HG02798 (cell line): ENCODE measurements around the gene PALLD.

Experiments used
- ATAC-seq: cut with Tn5 transposase; IDR thresholded peaks from one replicate; pipeline ENCODE4 v1.9.1; 2021; ENCODE audit warnings: mild to moderate bottlenecking; ENCODE audit not compliant: unreplicated experiment, poor library complexity

PALLD gene

GRCh38 chr4:168553714-168554370, 57.0 kb downstream of the PALLD start:
- no peak for ATAC-seq

DNA sequence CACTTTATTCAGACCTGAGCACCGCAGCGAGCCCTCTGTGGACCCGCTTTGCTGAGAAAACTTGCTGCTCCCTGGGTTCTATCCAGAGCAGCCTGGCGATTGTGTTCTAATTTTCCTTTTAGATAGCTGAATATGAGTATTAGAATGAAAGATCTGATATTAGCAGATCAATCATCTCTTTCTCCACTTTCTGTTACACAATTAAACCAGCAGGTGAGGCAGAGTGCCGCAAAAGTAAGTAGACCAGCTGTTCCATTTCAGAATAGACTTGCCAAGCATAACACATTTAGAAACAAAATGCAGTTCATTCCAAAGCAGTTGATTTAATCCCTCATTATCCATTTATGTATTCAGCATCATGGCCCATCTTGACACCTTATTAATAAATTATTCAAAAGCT, 58.6 kb downstream of the PALLD start:
- no peak for ATAC-seq

GRCh38 chr4:168557658-168558057, 60.8 kb downstream of the PALLD start:
- ATAC-seq: no peak

DNA sequence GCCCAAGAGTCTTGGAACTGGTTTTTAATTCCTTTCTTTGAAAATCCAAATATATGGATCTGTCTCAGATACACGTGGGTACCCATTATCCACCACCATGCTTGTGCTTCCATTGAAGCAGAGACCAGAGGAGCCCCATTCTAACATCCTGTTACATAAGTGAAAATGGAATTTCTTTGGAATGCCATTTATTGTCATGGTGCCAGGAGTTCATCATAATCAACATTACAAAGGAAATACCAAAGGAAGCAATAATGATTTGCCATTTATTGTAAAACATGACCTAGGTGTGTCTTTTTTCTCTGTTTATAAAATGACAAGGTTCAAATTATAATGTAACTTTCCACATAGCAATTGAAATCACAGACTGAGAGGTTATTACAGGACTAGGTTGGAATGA, 61.7 kb downstream of the PALLD start:
- no peak for ATAC-seq

DNA sequence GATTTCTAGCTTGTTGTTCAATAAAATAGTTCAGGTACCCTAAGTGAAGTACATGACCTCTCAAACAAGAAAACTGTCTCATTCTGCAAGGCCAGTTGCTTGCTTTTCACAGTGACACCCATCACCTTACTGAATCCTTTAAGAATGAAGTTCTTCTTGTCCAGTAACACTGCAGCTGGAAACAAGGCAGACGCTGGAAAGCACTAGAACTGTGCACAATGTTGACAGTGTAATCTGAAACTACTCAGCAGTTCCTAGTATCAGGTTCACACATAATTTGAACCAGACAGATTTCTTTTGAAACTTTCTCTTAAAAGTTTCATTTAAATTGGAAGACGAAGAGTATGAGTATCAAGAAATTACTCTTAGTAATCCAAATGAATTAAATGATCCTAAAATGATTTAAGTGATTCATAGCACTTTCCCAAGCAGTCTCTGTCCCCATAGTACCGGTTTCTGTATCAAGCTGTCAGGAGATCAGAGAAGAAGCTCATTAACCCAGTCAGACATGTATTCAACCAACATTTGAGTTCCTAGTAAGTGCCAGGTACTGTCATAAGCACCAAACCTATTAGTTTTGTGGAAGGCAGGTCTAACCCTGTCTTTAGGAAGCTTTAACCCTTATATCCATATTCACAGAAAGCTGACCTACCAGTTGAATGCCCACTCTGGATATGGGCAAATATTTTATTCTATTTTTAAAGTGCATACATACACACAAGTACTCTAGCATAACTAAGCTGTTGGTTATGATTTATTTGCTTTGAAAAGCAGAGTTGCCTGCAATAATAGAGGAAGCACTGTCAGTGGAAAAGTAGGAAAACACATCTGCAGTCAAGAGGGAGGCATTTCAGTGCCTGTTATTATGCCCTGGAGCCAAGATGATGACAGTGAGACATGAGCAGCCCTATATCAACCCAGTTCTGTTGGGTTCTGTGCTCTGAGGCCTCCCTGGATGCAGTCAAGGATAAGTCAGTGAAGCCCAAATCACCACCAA, 63.6 kb downstream of the PALLD start:
- no peak for ATAC-seq

- no peak for ATAC-seq
These were observed 65.3 kb downstream of the PALLD start for GRCh38 chr4:168562041-168562571.

DNA sequence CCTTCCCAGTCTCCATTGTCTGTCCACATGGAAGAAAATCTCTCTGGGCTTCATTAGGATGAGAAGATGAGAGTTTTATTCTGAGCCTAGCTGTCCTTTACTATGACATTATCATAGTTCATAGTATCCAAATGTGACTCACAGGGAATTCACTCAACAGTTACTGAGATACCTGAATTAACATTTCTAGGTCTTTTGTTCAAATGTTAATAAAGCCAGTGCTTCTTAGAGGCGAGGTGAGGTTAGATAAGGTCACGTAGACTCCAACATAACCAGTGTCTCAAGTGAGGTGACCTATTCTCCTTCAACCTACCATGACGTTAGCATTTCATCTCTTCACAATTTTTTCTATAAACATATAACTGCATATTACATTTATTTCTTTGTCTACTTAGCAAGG, 67.2 kb downstream of the PALLD start:
- ATAC-seq: no peak

DNA sequence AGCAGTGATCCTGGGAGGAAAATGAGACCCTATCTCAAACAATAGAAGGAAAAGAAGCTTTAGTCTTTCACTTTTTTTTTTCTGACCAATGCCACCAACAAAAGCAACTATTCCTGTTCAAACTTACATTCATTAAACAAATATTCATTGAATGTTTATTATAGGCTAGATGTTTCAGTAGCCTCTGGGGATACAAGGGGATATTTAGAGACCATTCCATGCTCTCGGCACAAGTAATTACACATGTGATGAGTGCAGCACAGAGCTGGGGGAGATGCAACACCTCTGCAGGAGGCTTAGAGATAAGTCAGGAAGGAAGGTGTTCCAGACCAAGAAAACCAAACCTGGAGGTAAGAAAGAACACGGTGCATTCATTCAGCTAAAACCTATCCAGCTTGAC, 68.3 kb downstream of the PALLD start:
- no peak for ATAC-seq

DNA sequence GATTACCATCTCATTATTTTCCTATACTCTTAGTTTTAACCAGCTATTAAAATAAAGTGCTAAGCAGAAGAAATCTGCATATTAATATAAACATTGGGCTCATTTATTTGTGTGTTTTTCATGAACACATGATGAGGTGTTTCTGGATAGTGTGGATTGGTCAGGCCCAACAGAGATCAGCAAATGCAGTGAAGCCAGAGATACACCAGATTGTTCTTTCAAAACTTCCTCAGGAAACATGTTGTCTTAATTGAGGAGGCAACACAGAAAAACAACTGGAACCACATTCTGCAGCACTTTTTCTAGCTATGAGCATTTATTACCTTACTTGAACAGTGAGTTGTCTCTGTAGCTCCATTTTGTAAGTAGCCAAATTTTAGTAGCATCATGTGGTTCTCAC, 69.9 kb downstream of the PALLD start:
- ATAC-seq: no peak

DNA sequence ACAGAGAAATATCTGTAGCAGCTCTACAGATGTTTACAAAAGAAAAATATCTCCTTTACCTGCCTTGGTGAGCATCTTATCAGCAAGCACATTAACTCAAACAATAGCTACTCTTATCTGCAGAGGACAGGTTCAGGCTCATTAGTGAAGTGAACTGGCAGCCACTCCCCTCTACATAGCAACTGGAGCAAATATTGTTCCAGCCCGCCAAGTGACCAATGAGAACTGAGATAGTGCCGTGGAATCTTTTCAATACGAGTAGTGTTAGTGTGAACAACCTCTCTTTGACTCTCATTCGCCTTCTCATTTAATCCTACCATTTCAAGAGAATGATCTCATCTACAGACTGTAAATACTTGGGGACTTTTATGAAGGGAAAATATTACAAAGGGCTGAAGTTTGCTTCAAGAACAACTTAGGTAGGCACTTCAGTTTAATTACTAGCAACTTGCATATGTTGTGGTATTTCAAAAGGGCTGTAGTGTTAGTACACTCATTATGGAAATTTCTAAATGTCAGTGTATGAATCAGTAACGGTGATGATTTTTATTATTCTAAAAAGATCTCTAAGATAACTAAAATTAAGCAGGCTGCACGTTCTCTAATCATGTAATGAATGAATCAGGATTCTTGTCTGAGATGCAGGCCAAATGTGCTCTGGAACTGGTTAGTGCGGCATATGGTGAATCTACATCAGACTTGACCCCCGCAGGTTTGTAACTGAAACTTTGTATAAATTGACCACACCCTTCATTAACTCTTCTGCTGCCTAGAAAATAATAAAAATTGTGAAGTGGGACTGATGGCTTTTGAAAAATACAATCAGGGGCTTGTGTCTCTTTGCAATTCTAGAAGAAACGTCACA, 72.4 kb downstream of the PALLD start:
- ATAC-seq: no peak

GRCh38 chr4:168569931-168570276, 73.1 kb downstream of the PALLD start:
- no peak for ATAC-seq

DNA sequence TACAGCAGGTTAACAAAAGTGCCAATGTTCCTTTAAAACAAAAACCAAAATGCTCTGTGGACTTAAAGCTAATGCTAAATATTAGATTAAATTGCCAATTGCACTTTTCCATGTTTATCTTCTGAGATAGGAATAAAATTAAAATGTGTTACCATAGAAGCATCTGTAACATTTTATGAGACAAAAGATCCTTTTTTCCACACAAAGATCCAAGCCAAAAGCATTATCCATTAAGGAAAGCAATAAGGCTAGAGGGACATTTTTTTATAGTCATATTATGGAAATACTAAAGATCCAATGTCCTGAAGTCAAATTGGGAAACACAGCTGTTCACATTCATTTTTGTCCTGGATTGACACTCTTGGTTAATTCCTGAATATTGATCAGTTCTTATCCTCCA, 73.6 kb downstream of the PALLD start:
- no peak for ATAC-seq

DNA sequence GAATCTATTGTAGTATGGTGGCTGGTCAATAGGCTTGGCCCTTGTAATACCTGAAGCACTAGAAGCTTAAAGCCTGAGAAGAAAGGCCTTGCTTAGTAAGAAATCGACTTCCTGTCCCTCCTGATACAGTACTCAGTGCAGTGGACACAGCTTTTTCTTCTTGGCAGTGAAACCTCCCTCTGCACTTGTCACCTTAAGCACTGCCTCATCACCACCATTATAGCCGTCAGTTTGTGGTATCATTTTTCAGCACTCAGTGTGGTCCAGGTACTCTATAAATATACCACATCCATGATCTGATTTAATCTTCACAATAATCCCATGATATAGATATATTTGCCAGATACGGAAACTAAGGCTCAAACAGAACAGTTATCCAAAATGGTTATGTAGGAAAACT, 75.2 kb downstream of the PALLD start:
- no peak for ATAC-seq

DNA sequence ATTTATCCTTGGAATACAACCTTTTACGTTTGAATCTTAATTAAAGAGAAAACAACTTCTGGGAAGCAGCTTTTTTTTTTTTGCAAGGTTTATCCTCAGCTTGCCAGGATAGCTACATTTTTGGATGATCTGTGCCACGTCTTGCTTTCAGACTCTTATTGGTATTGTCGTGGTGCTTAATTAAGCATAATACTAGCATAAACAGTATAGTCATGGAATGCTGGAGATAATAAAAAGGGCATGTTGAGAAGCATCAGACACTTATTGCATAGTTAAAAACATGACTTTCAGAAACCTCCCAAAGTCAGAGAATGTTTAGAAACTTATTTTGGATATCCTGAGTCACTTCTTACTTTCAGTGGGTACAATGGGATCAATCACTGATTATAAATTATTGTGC, 77.0 kb downstream of the PALLD start:
- ATAC-seq: no peak

DNA sequence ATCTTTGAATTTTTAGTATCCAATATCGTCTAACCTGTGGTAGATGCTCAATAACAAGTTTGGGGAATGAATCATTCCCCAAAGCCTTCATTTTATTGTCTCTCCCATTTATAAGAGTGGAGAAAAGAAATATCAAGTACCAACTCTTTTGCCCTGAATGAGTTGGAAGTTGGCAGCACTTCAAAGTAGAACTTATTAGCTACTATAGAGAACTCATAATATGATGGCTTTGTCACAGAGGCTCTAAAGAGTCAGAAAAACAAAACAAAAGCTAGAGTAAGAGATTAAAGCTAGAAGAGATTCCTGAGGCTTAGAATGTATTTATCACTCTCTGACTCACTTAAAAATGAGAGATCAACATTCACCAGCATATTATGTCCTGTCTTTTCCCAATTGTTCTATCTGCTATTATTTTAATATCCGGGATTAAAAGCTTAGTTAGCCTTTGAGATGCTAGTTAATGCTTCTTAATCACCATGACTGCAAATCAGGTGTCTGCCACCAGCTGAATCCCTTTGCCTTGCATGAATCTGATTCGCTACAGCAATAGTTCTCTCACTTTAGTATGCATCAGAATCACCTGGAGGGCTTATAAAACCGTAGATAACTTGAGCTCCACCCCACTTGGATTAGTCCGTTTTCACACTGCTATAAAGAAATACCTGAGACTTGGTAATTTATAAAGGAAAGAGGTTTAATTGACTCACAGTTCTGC, 77.9 kb downstream of the PALLD start:
- ATAC-seq: no peak

- no peak for ATAC-seq
These were observed 78.6 kb downstream of the PALLD start for GRCh38 chr4:168575473-168575872.

GRCh38 chr4:168577624-168578023, 80.8 kb downstream of the PALLD start:
- no peak for ATAC-seq

GRCh38 chr4:168580228-168580627, 83.4 kb downstream of the PALLD start:
- no peak for ATAC-seq

- peak; percentile 40 for ATAC-seq
These were observed 87.5 kb downstream of the PALLD start for GRCh38 chr4:168584321-168584771.
